ENCODE data around the gene PLPP3.

GRCh38 chr1:56540467-56540866 lies 38.9 kb downstream of the PLPP3 start:
- TF ChIP-seq, protein P1, sequence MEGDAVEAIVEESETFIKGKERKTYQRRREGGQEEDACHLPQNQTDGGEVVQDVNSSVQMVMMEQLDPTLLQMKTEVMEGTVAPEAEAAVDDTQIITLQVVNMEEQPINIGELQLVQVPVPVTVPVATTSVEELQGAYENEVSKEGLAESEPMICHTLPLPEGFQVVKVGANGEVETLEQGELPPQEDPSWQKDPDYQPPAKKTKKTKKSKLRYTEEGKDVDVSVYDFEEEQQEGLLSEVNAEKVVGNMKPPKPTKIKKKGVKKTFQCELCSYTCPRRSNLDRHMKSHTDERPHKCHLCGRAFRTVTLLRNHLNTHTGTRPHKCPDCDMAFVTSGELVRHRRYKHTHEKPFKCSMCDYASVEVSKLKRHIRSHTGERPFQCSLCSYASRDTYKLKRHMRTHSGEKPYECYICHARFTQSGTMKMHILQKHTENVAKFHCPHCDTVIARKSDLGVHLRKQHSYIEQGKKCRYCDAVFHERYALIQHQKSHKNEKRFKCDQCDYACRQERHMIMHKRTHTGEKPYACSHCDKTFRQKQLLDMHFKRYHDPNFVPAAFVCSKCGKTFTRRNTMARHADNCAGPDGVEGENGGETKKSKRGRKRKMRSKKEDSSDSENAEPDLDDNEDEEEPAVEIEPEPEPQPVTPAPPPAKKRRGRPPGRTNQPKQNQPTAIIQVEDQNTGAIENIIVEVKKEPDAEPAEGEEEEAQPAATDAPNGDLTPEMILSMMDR (IDR thresholded peaks at IDR 0.05), result no peak
- TF ChIP-seq REST (IDR thresholded peaks at IDR 0.05; ENCODE audit: insufficient read depth in 1 of 2, low read depth in 2 of 2, low read length in 1 of 2) (no peak), POLR2AphosphoS5 (IDR thresholded peaks at IDR 0.05; ENCODE audit: low read depth, low read length) (no peak)
